Measurements from ENCODE around the gene FETUB. TPM values are rescaled to one million over a fixed set of nuclear protein-coding genes. Genes with fewer than 3 reads are reported as not detected.
"Not testable (repeated sequence)": the region's sequence is repeated elsewhere in the genome, so short reads cannot be mapped to it uniquely, and the experiment has no call there.

Gene FETUB
- total RNA-seq, 1 donor from 2014 or later = not detected

GRCh38 chr3:186626254-186626847 is 13.8 kb upstream of the FETUB start:
- Histone ChIP-seq H3K36me3 (no peaks in the 10 kb centered on the region), H3K4me1 (no peaks in the 10 kb centered on the region), H3K4me3 (no peak overlapping the region), H3K27ac (no peak overlapping the region), H3K9me3 (no peaks in the 10 kb centered on the region), H3K27me3 (peaks cover 5% of the 10 kb centered on the region)
- DNase-seq (no peak), ATAC-seq (no peak)
- TF ChIP-seq CTCF (IDR thresholded peaks at IDR 0.05) = no peak
- intact Hi-C loops (cut with DNase I) = no loop called here

- ATAC-seq = no peak
- Histone ChIP-seq H3K9me3 (no peaks in the 10 kb centered on the region), H3K27ac (no peak overlapping the region), H3K27me3 (peaks cover 5% of the 10 kb centered on the region), H3K4me1 (no peaks in the 10 kb centered on the region), H3K4me3 (no peak overlapping the region), H3K36me3 (no peaks in the 10 kb centered on the region)
- intact Hi-C loops (cut with DNase I) = no loop called here
- TF ChIP-seq CTCF (IDR thresholded peaks at IDR 0.05) = no peak
- DNase-seq = no peak
Observed at GRCh38 chr3:186627852-186628414, 12.3 kb upstream of the FETUB start.

- Histone ChIP-seq H3K27ac (no peak overlapping the region), H3K27me3 (peaks cover under 1% of the 10 kb centered on the region), H3K36me3 (no peaks in the 10 kb centered on the region), H3K4me3 (no peak overlapping the region), H3K4me1 (no peaks in the 10 kb centered on the region), H3K9me3 (no peaks in the 10 kb centered on the region)
- ATAC-seq = no peak
- intact Hi-C loops (cut with DNase I) = no loop called here
- TF ChIP-seq CTCF (IDR thresholded peaks at IDR 0.05) = no peak
- no peak for DNase-seq
Observed at GRCh38 chr3:186628756-186629155, 11.4 kb upstream of the FETUB start.

- Histone ChIP-seq H3K27me3 (no peaks in the 10 kb centered on the region), H3K4me1 (no peaks in the 10 kb centered on the region), H3K9me3 (no peaks in the 10 kb centered on the region), H3K4me3 (no peak overlapping the region), H3K36me3 (no peaks in the 10 kb centered on the region), H3K27ac (no peak overlapping the region)
- intact Hi-C loops (cut with DNase I) = no loop called here
- ATAC-seq (no peak), DNase-seq (no peak)
- TF ChIP-seq CTCF (IDR thresholded peaks at IDR 0.05) = no peak
Observed at GRCh38 chr3:186630950-186631641, 9.1 kb upstream of the FETUB start.

GRCh38 chr3:186633481-186633880 is 6.7 kb upstream of the FETUB start:
- Histone ChIP-seq H3K36me3 (no peaks in the 10 kb centered on the region), H3K27me3 (peaks cover 2% of the 10 kb centered on the region), H3K27ac (no peak overlapping the region), H3K9me3 (no peaks in the 10 kb centered on the region), H3K4me1 (no peaks in the 10 kb centered on the region), H3K4me3 (no peak overlapping the region)
- DNase-seq (no peak), ATAC-seq (no peak)
- intact Hi-C loops (cut with DNase I) = no loop called here
- no peak for TF ChIP-seq CTCF (IDR thresholded peaks at IDR 0.05)

GRCh38 chr3:186634207-186634606 is 6.0 kb upstream of the FETUB start:
- H3K27me3 ChIP-seq; DNase-seq; H3K36me3 ChIP-seq; H3K4me3 ChIP-seq; H3K9me3 ChIP-seq; H3K27ac ChIP-seq; ATAC-seq; intact Hi-C loops (cut with DNase I); H3K4me1 ChIP-seq: not testable (repeated sequence)

All from upper lobe of right lung (tissue), 1 donor.